Loucy (cell line): ENCODE measurements around the gene SLC35E1.

Experiments used
- H2AFZ ChIP-seq: fragments of 200-600 bp; sonication (generic); 2 replicates; pipeline ENCODE4 v1.6.0; 2016; ENCODE audit warnings: antibody characterized with exemption, mild to moderate bottlenecking, low read length, moderate library complexity
- H3F3A ChIP-seq: fragments of 200-600 bp; 2 replicates; pipeline ENCODE4 v1.6.0; 2016; ENCODE audit warnings: antibody characterized with exemption, low read depth, mild to moderate bottlenecking
- H3K27me3 ChIP-seq: fragments of 200-600 bp; sonication (generic); 2 replicates; pipeline ENCODE4 v1.6.1; 2014; ENCODE audit warnings: low read length, mild to moderate bottlenecking; ENCODE audit not compliant: insufficient read depth, poor library complexity, severe bottlenecking
- H3K36me3 ChIP-seq: fragments of 200-600 bp; sonication (generic); 2 replicates; pipeline ENCODE4 v1.6.1; 2016; ENCODE audit warnings: low read length; ENCODE audit not compliant: insufficient read depth
- H3K4me1 ChIP-seq: fragments of 200-600 bp; sonication (generic); 2 replicates; pipeline ENCODE4 v1.5.1; 2014; ENCODE audit warnings: low read length, mild to moderate bottlenecking; ENCODE audit not compliant: insufficient read depth, poor library complexity, severe bottlenecking
- H3K4me2 ChIP-seq: fragments of 200-600 bp; sonication (generic); 2 replicates; pipeline ENCODE4 v1.6.0; 2014; ENCODE audit warnings: antibody characterized with exemption, low read length, low read depth, mild to moderate bottlenecking; ENCODE audit not compliant: poor library complexity, severe bottlenecking
- H3K4me3 ChIP-seq: fragments of 200-600 bp; sonication (generic); 2 replicates; pipeline ENCODE4 v1.5.1; 2014; ENCODE audit warnings: low read length, mild to moderate bottlenecking, mixed read lengths; ENCODE audit not compliant: poor library complexity, severe bottlenecking
- H3K79me2 ChIP-seq: fragments of 200-600 bp; sonication (generic); 2 replicates; pipeline ENCODE4 v1.6.1; 2014; ENCODE audit warnings: low read length; ENCODE audit not compliant: insufficient read depth
- H3K9ac ChIP-seq: fragments of 200-600 bp; sonication (generic); 2 replicates; pipeline ENCODE4 v1.6.0; 2014; ENCODE audit warnings: mild to moderate bottlenecking, low read depth, low read length, moderate library complexity; ENCODE audit not compliant: poor library complexity, severe bottlenecking
- H3K9me2 ChIP-seq: fragments of 200-600 bp; sonication (generic); replicated peaks from 2 replicates; pipeline ENCODE4 v1.6.1; 2016; ENCODE audit warnings: low read depth, low read length, mixed read lengths
- H3K9me3 ChIP-seq: fragments of 200-600 bp; sonication (generic); 2 replicates; pipeline ENCODE4 v1.6.1; 2014; ENCODE audit warnings: mild to moderate bottlenecking, antibody characterized with exemption, low read length, low read depth; ENCODE audit not compliant: insufficient read depth
- H4K20me1 ChIP-seq: fragments of 200-600 bp; sonication (generic); 2 replicates; pipeline ENCODE4 v1.6.0; 2014; ENCODE audit warnings: antibody characterized with exemption, low read length, mild to moderate bottlenecking; ENCODE audit not compliant: insufficient read depth, poor library complexity, severe bottlenecking
- CTCF ChIP-seq: fragments of 200-600 bp; sonication (generic); conservative IDR thresholded peaks from 2 replicates; pipeline ENCODE4 v1.5.1; 2014; ENCODE audit warnings: mild to moderate bottlenecking, antibody characterized with exemption, low read length
- EZH2phosphoT487 ChIP-seq: fragments of 200-600 bp; IDR thresholded peaks from 2 replicates; pipeline ENCODE4 v1.6.1; 2018; ENCODE audit warnings: antibody characterized with exemption, mild to moderate bottlenecking, moderate library complexity, borderline replicate concordance

SLC35E1 gene

GRCh38 chr19:16573925-16574324, 1.7 kb upstream of the SLC35E1 start:
- Histone ChIP-seq H2AFZ (no peak overlapping the region), H3K4me1 (peaks cover 39% of the 10 kb centered on the region), H4K20me1 (peaks cover 38% of the 10 kb centered on the region), H3K27me3 (no peaks in the 10 kb centered on the region), H3K4me3 (peak overlapping the region; percentile 93), H3K9ac (peak overlapping the region; percentile 89), H3K79me2 (peaks cover 94% of the 10 kb centered on the region), H3K4me2 (peak overlapping the region; percentile 97), H3F3A (no peaks in the 10 kb centered on the region), H3K9me2 (no peaks in the 10 kb centered on the region), H3K9me3 (no peaks in the 10 kb centered on the region), H3K36me3 (peaks cover 43% of the 10 kb centered on the region; the same call in 1 of the 2 replicates)
- TF ChIP-seq CTCF: no peak
- TF ChIP-seq EZH2phosphoT487: no peak

- H2AFZ ChIP-seq: no peak overlapping the region
- H3K4me1 ChIP-seq: peaks cover 39% of the 10 kb centered on the region
- H3K9me3 ChIP-seq: no peaks in the 10 kb centered on the region
- H4K20me1 ChIP-seq: peaks cover 35% of the 10 kb centered on the region
- peaks cover 40% of the 10 kb centered on the region; the same call in 1 of the 2 replicates for H3K36me3 ChIP-seq
- H3K4me2 ChIP-seq: peak overlapping the region; percentile 97
- H3K79me2 ChIP-seq: peaks cover 94% of the 10 kb centered on the region
- H3F3A ChIP-seq: no peaks in the 10 kb centered on the region
- peak overlapping the region; percentile 89 for H3K9ac ChIP-seq
- no peak for TF ChIP-seq CTCF
- no peak for TF ChIP-seq EZH2phosphoT487
- H3K27me3 ChIP-seq: no peaks in the 10 kb centered on the region
- H3K4me3 ChIP-seq: peak overlapping the region; percentile 93
- H3K9me2 ChIP-seq: no peaks in the 10 kb centered on the region
Measured at GRCh38 chr19:16573296-16573695, 1.1 kb upstream of the SLC35E1 start.

GRCh38 chr19:16571822-16572331, 338 bp downstream of the SLC35E1 start:
- Histone ChIP-seq H3K4me1 (peaks cover 42% of the 10 kb centered on the region), H3F3A (peaks cover 7% of the 10 kb centered on the region), H3K9ac (peak overlapping the region; percentile 78), H3K9me3 (no peaks in the 10 kb centered on the region), H3K27me3 (no peaks in the 10 kb centered on the region), H3K79me2 (peaks cover 92% of the 10 kb centered on the region), H3K9me2 (no peaks in the 10 kb centered on the region), H2AFZ (peak overlapping the region; percentile 87; the same call in 1 of the 2 replicates), H3K4me3 (peak overlapping the region; percentile 89), H3K36me3 (peaks cover 35% of the 10 kb centered on the region; the same call in 1 of the 2 replicates), H3K4me2 (peak overlapping the region; percentile 88), H4K20me1 (peaks cover 28% of the 10 kb centered on the region)
- no peak for TF ChIP-seq CTCF
- TF ChIP-seq EZH2phosphoT487: no peak
